Measurements from ENCODE around the gene SPAG16.

Gene SPAG16

GRCh38 chr2:213545481-213545880 is 261.2 kb downstream of the SPAG16 start:
- H3K9ac ChIP-seq: no peak overlapping the region
- H3K4me3 ChIP-seq (IDR thresholded peaks at IDR 0.05; ENCODE audit: insufficient read depth, low read depth, low read length): no peak overlapping the region
- no peak overlapping the region for H2AFZ ChIP-seq (ENCODE audit: low read depth)
- no peak overlapping the region for H3K27ac ChIP-seq
- H3K27me3 ChIP-seq (ENCODE audit: insufficient read depth, low read depth): no peaks in the 10 kb centered on the region
- H3K4me1 ChIP-seq (ENCODE audit: low read depth, poor library complexity, severe bottlenecking): peaks cover 12% of the 10 kb centered on the region
- H3K36me3 ChIP-seq (ENCODE audit: insufficient read depth): no peaks in the 10 kb centered on the region
- no peaks in the 10 kb centered on the region for H3K79me2 ChIP-seq (ENCODE audit: insufficient read depth, low read depth)
- H3K4me2 ChIP-seq: no peak overlapping the region
- TF ChIP-seq, protein P1, sequence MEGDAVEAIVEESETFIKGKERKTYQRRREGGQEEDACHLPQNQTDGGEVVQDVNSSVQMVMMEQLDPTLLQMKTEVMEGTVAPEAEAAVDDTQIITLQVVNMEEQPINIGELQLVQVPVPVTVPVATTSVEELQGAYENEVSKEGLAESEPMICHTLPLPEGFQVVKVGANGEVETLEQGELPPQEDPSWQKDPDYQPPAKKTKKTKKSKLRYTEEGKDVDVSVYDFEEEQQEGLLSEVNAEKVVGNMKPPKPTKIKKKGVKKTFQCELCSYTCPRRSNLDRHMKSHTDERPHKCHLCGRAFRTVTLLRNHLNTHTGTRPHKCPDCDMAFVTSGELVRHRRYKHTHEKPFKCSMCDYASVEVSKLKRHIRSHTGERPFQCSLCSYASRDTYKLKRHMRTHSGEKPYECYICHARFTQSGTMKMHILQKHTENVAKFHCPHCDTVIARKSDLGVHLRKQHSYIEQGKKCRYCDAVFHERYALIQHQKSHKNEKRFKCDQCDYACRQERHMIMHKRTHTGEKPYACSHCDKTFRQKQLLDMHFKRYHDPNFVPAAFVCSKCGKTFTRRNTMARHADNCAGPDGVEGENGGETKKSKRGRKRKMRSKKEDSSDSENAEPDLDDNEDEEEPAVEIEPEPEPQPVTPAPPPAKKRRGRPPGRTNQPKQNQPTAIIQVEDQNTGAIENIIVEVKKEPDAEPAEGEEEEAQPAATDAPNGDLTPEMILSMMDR (conservative IDR thresholded peaks at IDR 0.05; ENCODE audit: low read depth, low read length): no peak
- no peaks in the 10 kb centered on the region for H4K20me1 ChIP-seq (ENCODE audit: insufficient read depth)

GRCh38 chr2:213545964-213546475 is 261.8 kb downstream of the SPAG16 start:
- Histone ChIP-seq H4K20me1 (ENCODE audit: insufficient read depth) (no peaks in the 10 kb centered on the region), H3K9ac (no peak overlapping the region), H3K27ac (no peak overlapping the region), H3K4me3 (IDR thresholded peaks at IDR 0.05; ENCODE audit: insufficient read depth, low read depth, low read length) (no peak overlapping the region), H3K4me1 (ENCODE audit: low read depth, poor library complexity, severe bottlenecking) (peaks cover 12% of the 10 kb centered on the region), H3K27me3 (ENCODE audit: insufficient read depth, low read depth) (no peaks in the 10 kb centered on the region), H2AFZ (ENCODE audit: low read depth) (no peak overlapping the region), H3K79me2 (ENCODE audit: insufficient read depth, low read depth) (no peaks in the 10 kb centered on the region), H3K36me3 (ENCODE audit: insufficient read depth) (no peaks in the 10 kb centered on the region), H3K4me2 (no peak overlapping the region)
- TF ChIP-seq, protein P1 (conservative IDR thresholded peaks at IDR 0.05; ENCODE audit: low read depth, low read length): no peak

GRCh38 chr2:213551526-213551925 is 267.3 kb downstream of the SPAG16 start:
- H3K79me2 ChIP-seq (ENCODE audit: insufficient read depth, low read depth): no peaks in the 10 kb centered on the region
- no peaks in the 10 kb centered on the region for H3K36me3 ChIP-seq (ENCODE audit: insufficient read depth)
- H2AFZ ChIP-seq (ENCODE audit: low read depth): no peak overlapping the region
- H3K4me2 ChIP-seq: no peak overlapping the region
- no peaks in the 10 kb centered on the region for H3K27me3 ChIP-seq (ENCODE audit: insufficient read depth, low read depth)
- no peaks in the 10 kb centered on the region for H3K4me1 ChIP-seq (ENCODE audit: low read depth, poor library complexity, severe bottlenecking)
- H3K27ac ChIP-seq: no peak overlapping the region
- H4K20me1 ChIP-seq (ENCODE audit: insufficient read depth): no peaks in the 10 kb centered on the region
- TF ChIP-seq, protein P1 (conservative IDR thresholded peaks at IDR 0.05; ENCODE audit: low read depth, low read length): no peak
- H3K4me3 ChIP-seq (IDR thresholded peaks at IDR 0.05; ENCODE audit: insufficient read depth, low read depth, low read length): no peak overlapping the region
- no peak overlapping the region for H3K9ac ChIP-seq

DNA sequence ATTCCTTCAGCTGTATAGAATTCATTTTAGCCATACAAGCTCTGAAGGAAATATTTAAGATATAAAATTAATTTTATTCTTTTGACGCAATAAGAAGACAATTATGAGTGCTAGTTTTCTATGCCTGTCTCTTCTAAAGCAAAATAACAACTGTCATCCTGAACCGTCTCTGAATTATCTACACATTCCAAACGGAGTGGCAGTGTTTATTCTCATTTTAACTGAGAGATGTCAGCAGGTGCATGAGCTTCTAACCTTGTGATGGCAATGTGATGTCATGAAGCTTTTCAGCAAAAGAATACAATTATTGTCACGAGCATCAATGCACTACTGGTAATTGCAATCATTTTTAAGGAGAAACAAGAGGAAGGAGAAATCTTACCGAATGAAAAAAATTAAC is 274.8 kb downstream of the SPAG16 start:
- H3K79me2 ChIP-seq (ENCODE audit: insufficient read depth, low read depth): no peaks in the 10 kb centered on the region
- no peak overlapping the region for H3K9ac ChIP-seq
- H3K27me3 ChIP-seq (ENCODE audit: insufficient read depth, low read depth): no peaks in the 10 kb centered on the region
- TF ChIP-seq, protein P1 (conservative IDR thresholded peaks at IDR 0.05; ENCODE audit: low read depth, low read length): no peak
- H3K36me3 ChIP-seq (ENCODE audit: insufficient read depth): no peaks in the 10 kb centered on the region
- H3K4me2 ChIP-seq: no peak overlapping the region
- H3K27ac ChIP-seq: no peak overlapping the region
- no peaks in the 10 kb centered on the region for H4K20me1 ChIP-seq (ENCODE audit: insufficient read depth)
- no peak overlapping the region for H3K4me3 ChIP-seq (IDR thresholded peaks at IDR 0.05; ENCODE audit: insufficient read depth, low read depth, low read length)
- H2AFZ ChIP-seq (ENCODE audit: low read depth): no peak overlapping the region
- no peaks in the 10 kb centered on the region for H3K4me1 ChIP-seq (ENCODE audit: low read depth, poor library complexity, severe bottlenecking)

Measured in KMS-11 (cell line).